Measurements from ENCODE around the gene SSR3.

SSR3 gene

DNA sequence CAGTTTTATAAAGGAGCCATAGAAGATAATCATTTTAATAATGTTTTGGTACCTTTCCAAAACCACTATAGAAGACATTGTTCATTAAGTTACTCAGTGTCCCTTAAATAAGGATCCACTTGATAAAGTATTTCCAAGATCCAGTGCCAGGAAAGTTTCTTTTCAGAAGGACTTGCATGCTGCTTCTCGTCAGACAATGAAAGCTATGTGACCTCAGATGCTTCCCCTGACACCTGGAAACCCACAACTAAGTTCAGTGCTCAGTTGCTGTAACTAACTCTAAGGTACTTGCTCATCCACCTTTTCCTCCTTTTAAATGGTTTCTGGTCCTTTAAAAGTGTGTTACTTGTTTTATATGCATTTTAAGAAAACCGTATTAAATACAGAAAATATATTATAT is 7.3 kb downstream of the SSR3 start:
- H3K27ac ChIP-seq: no peak overlapping the region
- TF ChIP-seq ZFX (IDR thresholded peaks at IDR 0.05; ENCODE audit: borderline replicate concordance): no peak
- TF ChIP-seq, protein P1, sequence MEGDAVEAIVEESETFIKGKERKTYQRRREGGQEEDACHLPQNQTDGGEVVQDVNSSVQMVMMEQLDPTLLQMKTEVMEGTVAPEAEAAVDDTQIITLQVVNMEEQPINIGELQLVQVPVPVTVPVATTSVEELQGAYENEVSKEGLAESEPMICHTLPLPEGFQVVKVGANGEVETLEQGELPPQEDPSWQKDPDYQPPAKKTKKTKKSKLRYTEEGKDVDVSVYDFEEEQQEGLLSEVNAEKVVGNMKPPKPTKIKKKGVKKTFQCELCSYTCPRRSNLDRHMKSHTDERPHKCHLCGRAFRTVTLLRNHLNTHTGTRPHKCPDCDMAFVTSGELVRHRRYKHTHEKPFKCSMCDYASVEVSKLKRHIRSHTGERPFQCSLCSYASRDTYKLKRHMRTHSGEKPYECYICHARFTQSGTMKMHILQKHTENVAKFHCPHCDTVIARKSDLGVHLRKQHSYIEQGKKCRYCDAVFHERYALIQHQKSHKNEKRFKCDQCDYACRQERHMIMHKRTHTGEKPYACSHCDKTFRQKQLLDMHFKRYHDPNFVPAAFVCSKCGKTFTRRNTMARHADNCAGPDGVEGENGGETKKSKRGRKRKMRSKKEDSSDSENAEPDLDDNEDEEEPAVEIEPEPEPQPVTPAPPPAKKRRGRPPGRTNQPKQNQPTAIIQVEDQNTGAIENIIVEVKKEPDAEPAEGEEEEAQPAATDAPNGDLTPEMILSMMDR (IDR thresholded peaks at IDR 0.05): no peak

GRCh38 chr3:156543043-156543555 is 11.8 kb downstream of the SSR3 start:
- H3K27ac ChIP-seq: no peak overlapping the region
- TF ChIP-seq, protein P1 (IDR thresholded peaks at IDR 0.05): no peak
- TF ChIP-seq ZFX (IDR thresholded peaks at IDR 0.05; ENCODE audit: borderline replicate concordance): no peak

GRCh38 chr3:156542101-156543042 is 12.5 kb downstream of the SSR3 start:
- no peak for TF ChIP-seq ZFX (IDR thresholded peaks at IDR 0.05; ENCODE audit: borderline replicate concordance)
- TF ChIP-seq, protein P1 (IDR thresholded peaks at IDR 0.05): no peak
- no peak overlapping the region for H3K27ac ChIP-seq

DNA sequence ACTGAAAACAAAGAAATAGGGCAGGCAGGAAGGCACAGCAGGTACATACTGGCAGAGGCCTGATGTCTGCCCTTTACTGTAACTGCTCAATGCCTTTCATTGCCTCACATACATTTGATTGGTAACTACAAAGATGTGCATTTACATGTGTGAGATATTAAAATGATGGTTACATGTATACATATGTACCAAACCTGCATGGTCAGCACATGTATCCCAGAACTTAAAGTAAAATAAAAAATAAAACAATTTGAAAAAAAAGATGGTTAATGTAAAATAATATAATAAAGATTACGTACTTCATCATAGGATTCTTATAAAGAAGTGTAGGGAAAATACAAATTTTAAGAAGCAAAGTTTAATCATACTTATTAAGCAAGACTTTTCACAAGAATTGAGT is 15.1 kb downstream of the SSR3 start:
- no peak overlapping the region for H3K27ac ChIP-seq
- TF ChIP-seq ZFX (IDR thresholded peaks at IDR 0.05; ENCODE audit: borderline replicate concordance): no peak
- TF ChIP-seq, protein P1 (IDR thresholded peaks at IDR 0.05): no peak

DNA sequence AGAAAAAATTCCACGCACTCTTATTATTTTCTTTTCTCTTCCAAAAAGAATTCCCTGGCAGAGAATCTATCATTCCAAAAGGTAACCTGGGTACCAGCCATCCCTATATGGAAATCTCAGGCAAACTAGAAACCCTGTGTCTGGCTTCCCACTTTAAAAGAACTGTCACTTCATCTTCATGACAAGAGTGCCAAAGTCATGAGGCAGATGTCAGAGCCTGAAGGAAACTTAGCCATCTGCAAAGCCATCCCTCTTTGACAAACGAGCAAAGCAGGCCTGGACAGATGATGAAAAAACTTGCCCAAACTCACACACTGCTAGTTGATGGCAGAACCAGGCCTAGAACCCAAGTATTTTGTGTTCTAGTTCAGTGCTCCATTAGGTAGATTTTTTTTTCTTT is 15.9 kb downstream of the SSR3 start:
- TF ChIP-seq, protein P1 (IDR thresholded peaks at IDR 0.05): no peak
- no peak for TF ChIP-seq ZFX (IDR thresholded peaks at IDR 0.05; ENCODE audit: borderline replicate concordance)
- H3K27ac ChIP-seq: no peak overlapping the region

DNA sequence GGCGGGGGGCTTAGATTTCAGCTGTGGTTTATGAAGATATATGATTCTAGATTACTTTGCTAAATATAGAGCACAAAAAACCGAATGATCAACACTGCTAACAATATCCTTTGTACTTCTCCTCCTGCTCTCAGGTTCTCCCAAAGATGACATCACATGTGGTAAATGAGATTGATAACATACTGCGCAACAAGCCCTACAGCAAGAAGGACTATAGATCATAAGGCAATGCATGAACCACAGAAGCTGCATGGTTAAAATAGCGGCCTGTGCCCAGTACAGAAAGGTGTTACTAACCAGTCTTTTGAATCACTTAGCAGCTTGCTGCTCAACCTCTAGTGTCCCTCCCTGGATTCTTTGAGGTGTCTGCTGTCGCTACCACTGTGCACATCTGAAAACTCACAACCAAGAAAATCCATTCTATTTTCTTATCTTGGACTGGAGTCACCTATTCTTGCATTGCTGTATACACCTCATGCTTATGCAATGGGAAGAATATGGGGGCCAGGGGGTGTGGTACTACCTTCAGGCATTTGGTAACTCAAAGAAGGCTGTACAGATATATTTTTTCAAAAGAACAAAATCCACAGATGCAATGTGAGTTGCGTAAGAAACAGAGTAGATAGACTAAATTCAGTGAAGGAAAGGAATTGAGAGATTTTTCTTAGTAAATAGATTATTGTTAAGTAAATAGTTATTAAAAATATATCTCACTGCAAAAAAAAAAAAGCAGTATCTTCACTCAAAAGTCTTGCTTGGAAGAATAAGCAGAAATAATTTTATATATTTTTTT is 18.2 kb downstream of the SSR3 start:
- H3K27ac ChIP-seq: no peak overlapping the region
- TF ChIP-seq, protein P1 (IDR thresholded peaks at IDR 0.05): no peak
- no peak for TF ChIP-seq ZFX (IDR thresholded peaks at IDR 0.05; ENCODE audit: borderline replicate concordance)
